Loucy (cell line): ENCODE measurements around the gene GFI1.

ENCODE experiments used
- H2AFZ ChIP-seq: fragments of 200-600 bp; sonication (generic); 2 replicates; pipeline ENCODE4 v1.6.0; 2016; ENCODE audit warnings: antibody characterized with exemption, mild to moderate bottlenecking, low read length, moderate library complexity
- H3F3A ChIP-seq: fragments of 200-600 bp; 2 replicates; pipeline ENCODE4 v1.6.0; 2016; ENCODE audit warnings: antibody characterized with exemption, low read depth, mild to moderate bottlenecking
- H3K27me3 ChIP-seq: fragments of 200-600 bp; sonication (generic); 2 replicates; pipeline ENCODE4 v1.6.1; 2014; ENCODE audit warnings: low read length, mild to moderate bottlenecking; ENCODE audit not compliant: insufficient read depth, poor library complexity, severe bottlenecking
- H3K36me3 ChIP-seq: fragments of 200-600 bp; sonication (generic); 2 replicates; pipeline ENCODE4 v1.6.1; 2016; ENCODE audit warnings: low read length; ENCODE audit not compliant: insufficient read depth
- H3K4me1 ChIP-seq: fragments of 200-600 bp; sonication (generic); 2 replicates; pipeline ENCODE4 v1.5.1; 2014; ENCODE audit warnings: low read length, mild to moderate bottlenecking; ENCODE audit not compliant: insufficient read depth, poor library complexity, severe bottlenecking
- H3K4me2 ChIP-seq: fragments of 200-600 bp; sonication (generic); 2 replicates; pipeline ENCODE4 v1.6.0; 2014; ENCODE audit warnings: antibody characterized with exemption, low read length, low read depth, mild to moderate bottlenecking; ENCODE audit not compliant: poor library complexity, severe bottlenecking
- H3K4me3 ChIP-seq: fragments of 200-600 bp; sonication (generic); 2 replicates; pipeline ENCODE4 v1.5.1; 2014; ENCODE audit warnings: low read length, mild to moderate bottlenecking, mixed read lengths; ENCODE audit not compliant: poor library complexity, severe bottlenecking
- H3K79me2 ChIP-seq: fragments of 200-600 bp; sonication (generic); 2 replicates; pipeline ENCODE4 v1.6.1; 2014; ENCODE audit warnings: low read length; ENCODE audit not compliant: insufficient read depth
- H3K9ac ChIP-seq: fragments of 200-600 bp; sonication (generic); 2 replicates; pipeline ENCODE4 v1.6.0; 2014; ENCODE audit warnings: mild to moderate bottlenecking, low read depth, low read length, moderate library complexity; ENCODE audit not compliant: poor library complexity, severe bottlenecking
- H3K9me2 ChIP-seq: fragments of 200-600 bp; sonication (generic); replicated peaks from 2 replicates; pipeline ENCODE4 v1.6.1; 2016; ENCODE audit warnings: low read depth, low read length, mixed read lengths
- H3K9me3 ChIP-seq: fragments of 200-600 bp; sonication (generic); 2 replicates; pipeline ENCODE4 v1.6.1; 2014; ENCODE audit warnings: mild to moderate bottlenecking, antibody characterized with exemption, low read length, low read depth; ENCODE audit not compliant: insufficient read depth
- H4K20me1 ChIP-seq: fragments of 200-600 bp; sonication (generic); 2 replicates; pipeline ENCODE4 v1.6.0; 2014; ENCODE audit warnings: antibody characterized with exemption, low read length, mild to moderate bottlenecking; ENCODE audit not compliant: insufficient read depth, poor library complexity, severe bottlenecking
- EZH2phosphoT487 ChIP-seq: fragments of 200-600 bp; IDR thresholded peaks from 2 replicates; pipeline ENCODE4 v1.6.1; 2018; ENCODE audit warnings: antibody characterized with exemption, mild to moderate bottlenecking, moderate library complexity, borderline replicate concordance
- TF ChIP-seq, protein P1 (sequence below): fragments of 200-600 bp; sonication (generic); conservative IDR thresholded peaks from 2 replicates; pipeline ENCODE4 v1.5.1; 2014; ENCODE audit warnings: mild to moderate bottlenecking, antibody characterized with exemption, low read length

The GFI1 gene

GRCh38 chr1:92446546-92446945 lies 40.2 kb downstream of the GFI1 start:
- TF ChIP-seq EZH2phosphoT487, result no peak
- TF ChIP-seq, protein P1, sequence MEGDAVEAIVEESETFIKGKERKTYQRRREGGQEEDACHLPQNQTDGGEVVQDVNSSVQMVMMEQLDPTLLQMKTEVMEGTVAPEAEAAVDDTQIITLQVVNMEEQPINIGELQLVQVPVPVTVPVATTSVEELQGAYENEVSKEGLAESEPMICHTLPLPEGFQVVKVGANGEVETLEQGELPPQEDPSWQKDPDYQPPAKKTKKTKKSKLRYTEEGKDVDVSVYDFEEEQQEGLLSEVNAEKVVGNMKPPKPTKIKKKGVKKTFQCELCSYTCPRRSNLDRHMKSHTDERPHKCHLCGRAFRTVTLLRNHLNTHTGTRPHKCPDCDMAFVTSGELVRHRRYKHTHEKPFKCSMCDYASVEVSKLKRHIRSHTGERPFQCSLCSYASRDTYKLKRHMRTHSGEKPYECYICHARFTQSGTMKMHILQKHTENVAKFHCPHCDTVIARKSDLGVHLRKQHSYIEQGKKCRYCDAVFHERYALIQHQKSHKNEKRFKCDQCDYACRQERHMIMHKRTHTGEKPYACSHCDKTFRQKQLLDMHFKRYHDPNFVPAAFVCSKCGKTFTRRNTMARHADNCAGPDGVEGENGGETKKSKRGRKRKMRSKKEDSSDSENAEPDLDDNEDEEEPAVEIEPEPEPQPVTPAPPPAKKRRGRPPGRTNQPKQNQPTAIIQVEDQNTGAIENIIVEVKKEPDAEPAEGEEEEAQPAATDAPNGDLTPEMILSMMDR, result no peak
- H3K9me3 ChIP-seq, result no peaks in the 10 kb centered on the region
- no peak overlapping the region for H3K9ac ChIP-seq
- H3F3A ChIP-seq, result no peaks in the 10 kb centered on the region
- no peak overlapping the region for H3K4me3 ChIP-seq
- no peaks in the 10 kb centered on the region for H4K20me1 ChIP-seq
- no peak overlapping the region for H3K4me2 ChIP-seq
- no peaks in the 10 kb centered on the region for H3K36me3 ChIP-seq
- H2AFZ ChIP-seq, result peak overlapping the region; percentile 51; the same call in 1 of the 2 replicates
- H3K79me2 ChIP-seq, result no peaks in the 10 kb centered on the region
- no peaks in the 10 kb centered on the region for H3K27me3 ChIP-seq
- no peaks in the 10 kb centered on the region for H3K9me2 ChIP-seq
- peaks cover 16% of the 10 kb centered on the region for H3K4me1 ChIP-seq

- Histone ChIP-seq H3K9ac (no peak overlapping the region), H3F3A (no peaks in the 10 kb centered on the region), H4K20me1 (no peaks in the 10 kb centered on the region), H3K4me3 (no peak overlapping the region), H2AFZ (no peak overlapping the region), H3K9me3 (no peaks in the 10 kb centered on the region), H3K9me2 (no peaks in the 10 kb centered on the region), H3K4me2 (no peak overlapping the region), H3K79me2 (no peaks in the 10 kb centered on the region), H3K4me1 (peaks cover 16% of the 10 kb centered on the region), H3K27me3 (no peaks in the 10 kb centered on the region), H3K36me3 (no peaks in the 10 kb centered on the region)
- TF ChIP-seq, protein P1, result no peak
- TF ChIP-seq EZH2phosphoT487, result no peak
These were observed 40.9 kb downstream of the GFI1 start for GRCh38 chr1:92445865-92446264.

DNA sequence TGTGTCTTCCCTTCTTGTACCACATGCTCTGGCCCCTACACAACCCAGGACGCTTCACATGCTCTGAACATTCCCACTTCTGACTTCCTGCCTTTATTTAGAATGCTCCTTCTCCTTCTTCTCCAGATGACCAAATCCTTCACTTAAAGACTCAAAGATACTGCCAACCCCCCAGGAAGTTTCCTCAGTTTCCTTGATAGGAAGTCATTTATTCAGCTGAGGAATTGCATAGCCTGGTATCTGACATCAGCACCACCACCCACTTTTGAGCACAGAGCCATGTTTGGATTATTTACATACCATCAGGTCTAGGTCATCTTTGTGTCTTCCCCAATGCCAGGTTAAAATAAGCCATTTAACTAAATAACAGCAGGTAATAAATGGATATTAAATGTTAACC lies 42.4 kb downstream of the GFI1 start:
- H3K27me3 ChIP-seq, result no peaks in the 10 kb centered on the region
- no peaks in the 10 kb centered on the region for H3K9me3 ChIP-seq
- TF ChIP-seq, protein P1, result no peak
- no peak overlapping the region for H3K4me2 ChIP-seq
- H3K4me1 ChIP-seq, result peaks cover 16% of the 10 kb centered on the region
- H3K79me2 ChIP-seq, result no peaks in the 10 kb centered on the region
- no peak overlapping the region for H3K4me3 ChIP-seq
- H3F3A ChIP-seq, result no peaks in the 10 kb centered on the region
- H4K20me1 ChIP-seq, result no peaks in the 10 kb centered on the region
- H3K9ac ChIP-seq, result no peak overlapping the region
- no peaks in the 10 kb centered on the region for H3K36me3 ChIP-seq
- peak overlapping the region; percentile 88 for H2AFZ ChIP-seq
- H3K9me2 ChIP-seq, result no peaks in the 10 kb centered on the region
